GM18505 (cell line): ENCODE data around the gene DMAC1.
A peak's percentile ranks its signal among the peaks of the same experiment; 100 is the strongest.

ENCODE experiments used
- ATAC-seq: cut with Tn5 transposase; IDR thresholded peaks from one replicate; pipeline ENCODE4 v1.9.1; 2021; ENCODE audit not compliant: unreplicated experiment
- POLR2A ChIP-seq: IDR thresholded peaks from 4 replicates; pipeline ENCODE4 v1.6.1; 2011; ENCODE audit warnings: borderline replicate concordance; ENCODE audit not compliant: insufficient read depth, insufficient read length; ENCODE audit errors: extremely low read depth

DMAC1 gene, protein sequence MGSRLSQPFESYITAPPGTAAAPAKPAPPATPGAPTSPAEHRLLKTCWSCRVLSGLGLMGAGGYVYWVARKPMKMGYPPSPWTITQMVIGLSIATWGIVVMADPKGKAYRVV

DNA sequence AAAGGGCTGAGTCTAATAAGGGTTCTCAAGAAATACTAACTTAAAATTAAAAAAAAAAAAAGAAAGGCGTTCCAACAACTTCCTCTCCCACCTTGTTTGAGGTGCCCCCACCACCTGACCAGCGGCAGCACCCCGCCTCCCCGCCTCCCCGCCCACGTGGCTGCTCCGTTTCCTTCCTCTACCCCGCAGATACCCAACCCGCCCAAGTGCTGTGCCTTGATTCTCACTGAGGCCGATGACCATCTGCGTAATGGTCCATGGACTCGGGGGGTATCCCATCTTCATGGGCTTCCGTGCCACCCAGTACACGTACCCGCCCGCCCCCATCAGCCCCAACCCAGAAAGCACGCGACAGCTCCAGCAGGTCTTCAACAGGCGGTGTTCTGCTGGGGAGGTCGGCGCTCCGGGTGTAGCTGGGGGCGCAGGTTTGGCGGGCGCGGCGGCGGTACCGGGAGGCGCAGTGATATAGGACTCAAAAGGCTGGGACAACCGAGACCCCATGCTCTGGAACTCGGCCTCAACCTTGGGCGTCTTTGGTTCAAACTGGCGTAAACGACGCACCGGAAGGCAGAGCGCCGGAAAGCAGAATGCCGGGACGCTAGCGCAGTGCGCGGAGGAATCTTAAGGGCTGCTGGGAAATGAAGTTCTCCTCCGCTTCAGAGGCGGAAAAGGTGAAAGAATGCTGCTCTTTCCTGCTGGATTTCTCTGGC is at the start of gene DMAC1:
DMAC1 (minus strand) TSS at position 545 of the 710 bp plus-strand sequence; CDS start at position 501, 44 bp downstream.
- TF ChIP-seq POLR2A, result peak; percentile 88
- ATAC-seq, result peak; percentile 90

DNA sequence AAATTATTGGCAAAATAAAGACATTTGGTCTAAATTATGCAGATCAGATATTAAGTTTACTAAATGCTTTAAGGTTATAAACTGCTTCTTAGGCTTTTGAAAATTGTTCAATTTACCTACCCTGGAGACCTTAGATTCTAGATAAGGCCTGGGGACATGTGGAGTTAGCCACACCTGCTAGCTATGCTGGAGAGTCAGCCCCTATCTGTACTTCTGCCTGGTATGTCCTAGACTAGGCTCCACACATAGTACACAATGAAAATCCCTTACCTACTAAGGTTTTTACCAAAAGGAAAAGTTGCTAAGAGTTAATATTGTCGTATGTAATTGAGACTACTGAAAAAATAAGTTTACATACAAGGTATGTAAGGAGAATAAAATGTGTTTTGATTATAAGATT is 49.8 kb upstream of the DMAC1 start:
- no peak for ATAC-seq
- TF ChIP-seq POLR2A, result no peak

DNA sequence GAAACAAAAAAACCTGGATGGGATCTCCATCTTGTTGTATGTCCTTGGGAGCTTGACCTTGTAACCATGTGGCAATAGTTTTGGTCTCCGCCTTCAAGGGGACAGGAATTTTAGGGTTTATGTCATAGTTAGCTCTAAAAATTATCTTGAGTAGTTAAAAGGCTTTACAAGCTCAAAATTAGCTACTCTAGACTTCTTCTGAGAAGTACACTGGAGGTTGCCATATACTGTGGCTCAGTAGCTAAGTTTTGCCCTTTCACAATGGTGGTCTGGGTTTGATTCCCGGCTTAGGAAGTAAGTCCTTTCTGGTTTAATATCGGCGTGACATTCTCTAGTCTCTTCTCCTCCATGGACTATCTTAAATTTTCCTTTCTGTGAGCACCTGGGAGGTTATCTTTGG is 48.9 kb upstream of the DMAC1 start:
- no peak for TF ChIP-seq POLR2A
- no peak for ATAC-seq

DNA sequence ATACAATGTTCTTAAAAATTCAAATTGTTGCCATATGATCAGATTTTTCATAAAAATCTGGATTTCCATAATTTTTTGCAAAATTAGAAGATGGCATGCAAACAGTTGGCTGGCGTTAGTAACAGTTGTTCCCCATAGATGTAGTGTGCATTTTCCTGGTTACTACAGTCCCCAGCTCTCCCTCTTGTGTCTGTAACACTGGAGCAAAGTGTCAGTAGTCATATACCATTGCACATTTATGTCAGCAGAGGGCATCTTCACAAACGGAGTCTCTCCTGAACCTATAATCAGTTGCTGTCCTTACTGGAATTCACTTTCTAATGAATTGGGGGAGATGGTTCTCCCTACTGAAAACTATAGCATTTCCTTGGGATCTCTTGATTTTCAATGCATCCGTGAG is 44.7 kb upstream of the DMAC1 start:
- ATAC-seq, result peak; percentile 78

DNA sequence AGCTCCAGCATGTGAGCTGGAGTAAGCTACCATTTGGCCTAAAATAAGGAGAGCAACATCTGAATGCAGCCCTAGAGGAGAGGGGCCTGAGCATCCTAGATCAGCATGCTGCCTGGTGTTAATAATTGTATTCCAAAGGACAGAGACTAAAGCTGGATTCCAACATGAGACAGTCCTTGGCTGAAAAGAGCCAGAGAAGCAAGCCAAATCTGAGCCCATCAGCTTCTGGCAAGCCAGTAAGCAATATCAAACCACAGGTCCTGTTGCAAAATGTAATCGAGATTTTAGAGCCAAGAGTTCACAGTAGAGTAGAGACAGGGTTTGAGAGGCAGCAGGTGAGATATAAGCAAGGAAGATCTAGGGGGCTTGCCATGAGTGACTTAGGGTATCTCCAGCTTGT is 42.3 kb upstream of the DMAC1 start:
- TF ChIP-seq POLR2A, result no peak
- no peak for ATAC-seq

More for the DNA sequence above, 44.7 kb upstream of the DMAC1 start:
- TF ChIP-seq POLR2A, result no peak

DNA sequence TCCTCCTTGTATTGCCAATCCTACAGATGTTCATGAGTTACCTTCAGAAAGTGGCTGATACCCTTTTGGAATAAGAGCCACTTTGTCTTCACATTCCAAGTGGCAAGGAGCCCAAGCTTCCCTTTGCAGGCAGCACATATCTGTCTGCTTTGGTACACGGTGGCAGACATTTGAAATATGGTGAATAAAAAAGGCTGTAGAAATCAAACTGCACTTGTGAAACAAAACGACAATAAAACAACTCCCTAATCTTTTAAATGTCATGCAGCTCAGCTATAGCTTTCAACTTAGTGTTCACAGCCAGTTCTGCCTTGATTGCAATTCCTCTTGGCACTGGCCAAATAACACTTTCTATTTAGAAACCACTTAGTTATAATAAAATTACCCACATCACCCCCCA is 35.0 kb upstream of the DMAC1 start:
- no peak for TF ChIP-seq POLR2A
- no peak for ATAC-seq

DNA sequence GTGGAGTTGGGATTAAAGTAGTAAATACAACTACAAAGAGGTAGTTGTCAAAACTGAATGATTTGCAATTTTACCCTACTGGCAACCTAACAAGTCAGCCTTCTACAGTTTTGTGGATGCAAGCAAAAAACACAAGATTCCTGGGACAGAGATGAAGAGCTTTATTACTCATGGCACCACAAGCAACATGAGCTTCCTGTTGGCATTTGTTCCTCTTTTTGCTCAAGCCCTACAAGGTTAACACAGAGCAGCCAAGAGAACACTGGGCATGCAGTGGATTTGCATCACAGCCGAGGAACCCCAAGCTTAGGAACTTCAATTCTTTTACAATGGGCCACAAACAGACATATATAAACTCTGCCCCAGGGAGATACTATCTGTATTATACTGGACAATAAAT is 28.8 kb upstream of the DMAC1 start:
- no peak for ATAC-seq
- TF ChIP-seq POLR2A, result no peak

DNA sequence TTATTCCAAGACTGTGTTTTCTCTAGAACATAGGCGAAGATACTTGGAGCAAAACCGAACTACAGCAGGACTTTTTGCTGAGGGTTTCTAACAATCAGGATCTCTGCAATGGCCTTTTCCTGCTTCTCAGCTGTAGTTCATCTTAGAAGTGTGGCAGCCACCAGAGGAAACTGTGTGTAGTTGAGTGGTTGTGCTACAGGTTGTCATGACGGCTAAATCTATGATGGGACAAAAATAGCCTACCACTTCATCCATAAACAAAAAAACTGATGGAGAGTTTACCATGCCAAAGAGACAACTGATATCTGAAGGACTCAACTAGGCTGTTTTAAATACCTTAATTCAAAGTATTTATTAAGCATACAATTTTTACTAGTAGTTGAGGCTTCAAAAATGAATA is 28.2 kb upstream of the DMAC1 start:
- ATAC-seq, result no peak
- no peak for TF ChIP-seq POLR2A

DNA sequence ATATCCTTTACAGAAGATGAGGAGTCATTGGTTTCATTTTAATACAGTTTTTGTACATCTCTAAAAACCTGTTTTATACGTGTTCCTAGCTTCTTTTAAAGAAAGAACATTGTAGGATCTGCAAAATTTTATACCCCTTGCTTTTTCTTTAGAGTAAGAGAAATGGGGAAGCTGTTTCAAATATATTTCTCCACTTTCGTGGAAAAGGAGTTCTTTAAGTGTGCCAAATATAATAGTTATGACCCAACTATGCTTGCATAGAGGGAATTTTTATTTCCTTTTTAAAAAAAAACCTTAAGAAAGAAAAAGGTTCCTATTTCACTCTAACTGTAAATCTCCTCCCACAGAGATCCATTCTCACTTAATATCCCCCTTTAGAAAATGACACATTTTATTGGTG is 27.5 kb upstream of the DMAC1 start:
- TF ChIP-seq POLR2A, result no peak
- no peak for ATAC-seq

DNA sequence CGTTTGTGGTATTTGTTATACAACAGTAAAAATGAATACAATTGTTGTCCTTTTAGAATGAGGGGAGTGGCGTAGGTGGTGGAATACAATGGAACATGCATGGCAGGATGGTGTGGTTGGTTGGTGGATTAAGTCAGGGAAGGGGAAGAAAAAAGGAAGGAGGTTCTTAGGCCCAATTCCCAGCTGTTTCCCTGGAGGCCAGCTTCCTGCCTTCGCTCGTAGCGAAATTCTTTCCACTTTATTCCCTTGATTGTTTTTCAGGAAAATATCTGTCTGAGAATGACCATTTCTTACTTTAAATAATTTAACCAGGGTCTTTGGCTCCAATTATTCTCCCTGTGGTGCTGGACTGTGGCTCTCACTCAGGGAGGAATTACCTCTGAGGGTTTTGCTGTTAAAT is 24.1 kb upstream of the DMAC1 start:
- TF ChIP-seq POLR2A, result no peak
- no peak for ATAC-seq

DNA sequence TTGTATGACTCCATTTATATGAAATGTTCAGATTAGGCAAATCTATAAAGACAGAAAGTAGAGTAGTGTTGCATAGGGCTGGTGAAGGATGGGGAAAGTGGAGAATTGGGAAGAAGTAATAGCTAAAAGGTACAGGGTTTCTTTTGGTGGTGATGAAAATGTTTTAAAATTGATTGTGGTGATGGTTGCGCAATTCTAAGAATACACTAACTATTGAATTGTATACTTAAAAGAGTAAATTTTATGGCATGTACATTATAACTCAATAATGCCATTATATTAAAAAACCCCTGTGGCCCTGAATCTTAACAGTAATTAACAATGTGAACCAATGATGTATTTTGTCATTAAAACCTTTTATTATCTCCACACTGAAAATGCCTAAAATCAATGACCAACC is 20.4 kb upstream of the DMAC1 start:
- TF ChIP-seq POLR2A, result no peak
- no peak for ATAC-seq

DNA sequence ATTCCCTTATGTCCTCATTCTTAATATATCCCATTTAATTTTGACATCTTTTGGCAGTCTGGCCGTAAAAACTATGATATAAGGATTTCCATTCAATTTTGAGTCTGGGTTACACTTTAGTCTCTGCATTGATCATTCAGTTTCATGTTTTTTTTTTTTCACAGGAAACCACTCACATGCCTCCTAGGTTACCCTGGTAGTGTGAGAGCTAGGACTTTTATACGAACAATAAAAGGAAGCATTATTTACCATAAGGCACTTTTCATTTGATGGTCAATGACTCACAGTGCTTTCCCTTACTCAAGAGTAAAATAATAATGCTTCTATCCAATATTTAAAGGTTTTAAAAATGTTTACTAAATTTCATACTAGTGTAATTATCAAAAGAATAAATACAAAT is 16.4 kb upstream of the DMAC1 start:
- no peak for TF ChIP-seq POLR2A

DNA sequence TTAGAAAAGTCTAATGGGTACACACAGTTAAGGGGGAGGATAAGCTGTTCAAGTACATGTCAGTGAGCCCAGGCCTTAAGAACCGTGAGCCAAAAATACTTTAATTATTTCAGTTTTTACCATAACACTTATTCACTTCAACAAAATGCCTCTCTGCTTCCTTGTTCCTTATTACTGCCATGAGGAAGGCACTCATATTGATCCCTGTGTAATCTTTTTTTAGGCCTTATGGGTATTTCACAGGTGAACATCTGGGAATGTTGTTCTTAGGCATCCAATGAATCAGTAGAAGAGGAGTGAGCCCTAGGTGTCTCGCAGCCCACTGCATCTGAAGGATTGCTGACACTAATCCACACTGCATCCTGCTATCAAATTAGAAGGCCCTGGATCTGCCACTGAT is 13.5 kb upstream of the DMAC1 start:
- no peak for TF ChIP-seq POLR2A
- ATAC-seq, result no peak

More for the DNA sequence above, 16.4 kb upstream of the DMAC1 start:
- no peak for ATAC-seq

DNA sequence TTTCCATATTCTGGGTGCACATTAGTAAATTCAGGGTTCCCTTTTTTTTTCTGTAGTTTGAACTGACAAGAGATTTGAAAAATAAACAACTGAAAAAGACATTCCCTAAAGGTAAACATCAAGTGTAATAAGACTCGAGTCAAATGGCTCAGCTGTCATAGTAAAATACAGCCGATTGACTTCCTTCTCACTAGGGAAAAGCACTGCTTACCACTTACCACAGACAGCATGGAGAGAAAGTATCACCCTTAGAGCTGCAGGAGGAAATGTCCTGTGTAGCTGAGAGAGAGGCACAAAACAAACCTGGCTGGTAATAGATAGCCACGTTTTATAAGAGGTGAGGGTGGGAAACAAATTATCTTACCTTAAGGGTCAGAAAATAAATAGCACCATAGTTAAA is 12.1 kb upstream of the DMAC1 start:
- no peak for TF ChIP-seq POLR2A
- ATAC-seq, result no peak
